Endothelial cell of umbilical vein (primary cell): ENCODE measurements around the gene ADNP. TPM values are rescaled to one million over a fixed set of nuclear protein-coding genes. Genes with fewer than 3 reads are reported as not detected.

Experiments used
- BruUV-seq: library from RNA; stranded (reverse); fragments of 400-500 nt; replicated peaks from 2 replicates; lab custom pipeline; 2021; lab: Mats Ljungman, UMichigan
- CTCF ChIA-PET: fragments of 300-600, 350-600 bp; sonication (Branson Sonifier 250); formaldehyde crosslinking; loops from one replicate; lab custom pipeline; 2021; ENCODE audit warnings: antibody characterized with exemption, inconsistent platforms; lab: Charles Lee
- POLR2A ChIA-PET: fragments of 300-600, 350-600 bp; sonication (Branson Sonifier 250); formaldehyde crosslinking; loops from one replicate; lab custom pipeline; 2021; ENCODE audit warnings: antibody characterized with exemption, inconsistent platforms; lab: Charles Lee
- DNase-seq: peaks from one replicate; pipeline ENCODE4 v3.0.0-alpha.2; 2011; ENCODE audit warnings: low read depth, low spot score
- FAIRE-seq: peaks from 2 replicates; lab custom pipeline; 2011; peaks lifted over from hg19 to GRCh38; lab: Jason Lieb, UNC
- H2AFZ ChIP-seq: 2 replicates; pipeline ENCODE4 v1.6.0; 2012; ENCODE audit warnings: low read depth, low read length, control low read depth, inconsistent platforms
- H3K27ac ChIP-seq: 2 replicates; pipeline ENCODE4 v1.5.1; 2011; ENCODE audit warnings: low read depth, mild to moderate bottlenecking, control low read depth, low read length, moderate library complexity; ENCODE audit not compliant: insufficient read depth
- H3K27me3 ChIP-seq, 2 experiments: 2 replicates each; pipeline versions ENCODE4 v1.6.0 to v1.6.1; 2011; ENCODE audit warnings: low read length in 2 of 2, mixed read lengths in 1 of 2; ENCODE audit not compliant: control insufficient read depth in 2 of 2, insufficient read depth in 2 of 2
- H3K36me3 ChIP-seq, 2 experiments: 2 replicates in 1 of 2; 3 replicates in 1 of 2; pipeline ENCODE4 v1.5.1; 2011; ENCODE audit warnings: low read length in 2 of 2, mild to moderate bottlenecking in 1 of 2, moderate library complexity in 1 of 2; ENCODE audit not compliant: control insufficient read depth in 2 of 2, insufficient read depth in 2 of 2; ENCODE audit errors: extremely low read depth in 1 of 2
- H3K4me1 ChIP-seq: 3 replicates; pipeline ENCODE4 v1.5.1; 2011; ENCODE audit warnings: mild to moderate bottlenecking, low read length; ENCODE audit not compliant: control insufficient read depth, insufficient read depth; ENCODE audit errors: extremely low read depth
- H3K4me2 ChIP-seq: 2 replicates; pipeline ENCODE4 v1.6.1; 2011; ENCODE audit warnings: low read length, control low read depth, mixed read lengths; ENCODE audit not compliant: insufficient read depth
- H3K4me3 ChIP-seq, 3 experiments: fragments of 200-600 bp in 1 of 3; sonication (generic), shearing (Covaris generic) in 1 of 3; replicated peaks in 1 of 3; 2 replicates each; pipeline ENCODE4 v1.5.1; 2011 to 2016; ENCODE audit warnings: control low read depth in 3 of 3, low read length in 3 of 3, mild to moderate bottlenecking in 2 of 3, inconsistent platforms in 1 of 3, low read depth in 1 of 3, moderate library complexity in 1 of 3; ENCODE audit not compliant: insufficient read depth in 1 of 3
- H3K79me2 ChIP-seq: 2 replicates; pipeline ENCODE4 v1.6.0; 2012; ENCODE audit warnings: low read length, inconsistent platforms; ENCODE audit not compliant: control insufficient read depth, insufficient read depth
- H3K9ac ChIP-seq: replicated peaks from 2 replicates; pipeline ENCODE3; 2011; ENCODE audit warnings: low read length, control low read depth; ENCODE audit not compliant: insufficient read depth; ENCODE audit errors: extremely low read depth
- H3K9me1 ChIP-seq: replicated peaks from 3 replicates; pipeline ENCODE4 v1.6.0; 2011; ENCODE audit warnings: mild to moderate bottlenecking, low read length; ENCODE audit not compliant: control insufficient read depth, insufficient read depth; ENCODE audit errors: extremely low read depth
- H3K9me3 ChIP-seq: replicated peaks from 2 replicates; pipeline ENCODE4 v1.5.1; 2012; ENCODE audit warnings: low read length, inconsistent platforms; ENCODE audit not compliant: control insufficient read depth, insufficient read depth
- H4K20me1 ChIP-seq: replicated peaks from 2 replicates; pipeline ENCODE3; 2011; ENCODE audit warnings: mild to moderate bottlenecking, low read length; ENCODE audit not compliant: control insufficient read depth, insufficient read depth; ENCODE audit errors: extremely low read depth
- EZH2 ChIP-seq: IDR thresholded peaks from 2 replicates; pipeline ENCODE4 v1.6.1; 2012; ENCODE audit warnings: borderline replicate concordance, low read depth, mild to moderate bottlenecking, moderate library complexity, low read length, inconsistent platforms; ENCODE audit not compliant: severe bottlenecking
- JUN ChIP-seq: IDR thresholded peaks from 2 replicates; pipeline ENCODE4 v1.6.1; 2011; ENCODE audit warnings: borderline replicate concordance, low read depth; ENCODE audit not compliant: insufficient read length, insufficient read depth
- POLR2AphosphoS5 ChIP-seq: IDR thresholded peaks from 2 replicates; pipeline ENCODE4 v1.6.1; 2012; ENCODE audit warnings: low read depth, mild to moderate bottlenecking, control low read depth, low read length, moderate library complexity; ENCODE audit not compliant: insufficient read depth
- dilution Hi-C: fragments of 300-500 bp; cut with MboI; formaldehyde crosslinking; loops from one replicate; pipeline ENCODE4 v1.15.0; 2019; ENCODE audit warnings: low sequenced_read_pairs; ENCODE audit not compliant: extremely low pct_ligation_motif_present
- intact Hi-C: fragments of 100-400 bp; cut with micrococcal nuclease; formaldehyde crosslinking; loops from one replicate; pipeline ENCODE4 v1.10.0; 2022
- polyA plus RNA-seq, 4 experiments: library from polyadenylated mRNA; depleted of rRNA in 3 of 4; stranded (reverse) in 3 of 4; unstranded in 1 of 4; fragments of >200 nt; gene quantifications; 2 replicates each; pipeline versions ENCODE4 v1.2.1 to v1.2.3, GENCODE V29; 2011 to 2012; ENCODE audit warnings: missing spikeins in 1 of 4
- total RNA-seq: library from RNA; stranded (reverse); gene quantifications from 2 replicates; pipeline ENCODE4 v1.2.3, GENCODE V29; 2021
- TF ChIP-seq, protein P1 (sequence below): IDR thresholded peaks from 2 replicates; pipeline ENCODE4 v1.6.1; 2011; ENCODE audit not compliant: insufficient read depth, insufficient read length

Gene ADNP
- total and polyA plus RNA-seq, 2 donors (not counting 3 experiments of a cell fraction or from before 2014, with no cell fraction given) = 17.8 to 66.0 TPM

DNA sequence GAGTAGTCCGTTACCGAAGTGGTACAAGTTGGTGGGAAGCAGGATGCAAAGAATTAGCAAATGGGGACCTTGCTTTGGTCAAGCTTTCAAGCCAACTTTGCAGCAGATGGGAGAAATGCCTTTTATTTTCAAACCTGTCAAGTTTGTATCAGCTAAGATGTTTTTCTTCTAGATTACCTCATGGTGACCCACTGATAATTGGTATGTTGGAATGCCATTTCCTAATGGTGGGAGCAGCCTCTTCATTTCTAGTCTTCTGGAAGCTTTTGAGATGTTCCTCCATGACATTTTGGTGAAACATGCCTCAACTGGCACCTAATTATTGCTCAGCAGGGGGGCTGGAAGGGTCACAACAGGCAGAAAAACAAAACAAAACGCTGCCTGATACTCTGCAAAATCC is 43.7 kb downstream of the ADNP start:
- no peak overlapping the region for H3K4me2 ChIP-seq
- H3K36me3 ChIP-seq = peaks cover 14 to 22% of the 10 kb centered on the region in 2 experiments
- no peaks in the 10 kb centered on the region for H3K9me1 ChIP-seq
- DNase-seq (no peak), FAIRE-seq (no peak)
- no peak overlapping the region for H3K4me3 ChIP-seq
- H3K27ac ChIP-seq = no peak overlapping the region
- H3K9me3 ChIP-seq = no peaks in the 10 kb centered on the region
- POLR2A ChIA-PET = no interaction called here
- no peaks in the 10 kb centered on the region for H3K4me1 ChIP-seq
- H3K9ac ChIP-seq = no peak overlapping the region
- H3K27me3 ChIP-seq = no peaks in the 10 kb centered on the region
- intact Hi-C loops = no loop called here
- peaks cover 2% of the 10 kb centered on the region for H3K79me2 ChIP-seq
- CTCF ChIA-PET = interaction anchor here (1.1 kb wide), 1 partner anchor 93 kb away, joined by 3 read pairs; the partner anchor contains the start of gene BCAS4
- dilution Hi-C loops = no loop called here
- H4K20me1 ChIP-seq = peaks cover 4% of the 10 kb centered on the region
- no peak overlapping the region for H2AFZ ChIP-seq
- BruUV-seq = no TSS peak
- TF ChIP-seq EZH2 (no peak), JUN (no peak)

GRCh38 chr20:50886184-50886790 is 45.0 kb downstream of the ADNP start:
- no peak overlapping the region for H3K9ac ChIP-seq
- no peaks in the 10 kb centered on the region for H3K9me1 ChIP-seq
- FAIRE-seq (no peak), DNase-seq (no peak)
- no peak overlapping the region for H2AFZ ChIP-seq
- no peaks in the 10 kb centered on the region for H3K27me3 ChIP-seq
- ChIA-PET POLR2A (no interaction called here), CTCF (no interaction called here)
- H4K20me1 ChIP-seq = peaks cover 4% of the 10 kb centered on the region
- BruUV-seq = no TSS peak
- TF ChIP-seq, protein P1, sequence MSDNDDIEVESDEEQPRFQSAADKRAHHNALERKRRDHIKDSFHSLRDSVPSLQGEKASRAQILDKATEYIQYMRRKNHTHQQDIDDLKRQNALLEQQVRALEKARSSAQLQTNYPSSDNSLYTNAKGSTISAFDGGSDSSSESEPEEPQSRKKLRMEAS = no peak
- no peak for TF ChIP-seq POLR2AphosphoS5
- intact Hi-C loops (no loop called here), dilution Hi-C loops (no loop called here)
- no peak overlapping the region for H3K4me3 ChIP-seq
- H3K36me3 ChIP-seq = peaks cover 7 to 10% of the 10 kb centered on the region in 2 experiments
- no peaks in the 10 kb centered on the region for H3K9me3 ChIP-seq
- no peaks in the 10 kb centered on the region for H3K4me1 ChIP-seq
- no peak overlapping the region for H3K4me2 ChIP-seq
- H3K27ac ChIP-seq = no peak overlapping the region
- peaks cover 2% of the 10 kb centered on the region for H3K79me2 ChIP-seq
